CD4-positive, alpha-beta T cell treated with Interleukin-17A for 4 hours (primary cell): ENCODE measurements around the gene BLM.
"Not testable (repeated sequence)": the region's sequence is repeated elsewhere in the genome, so short reads cannot be mapped to it uniquely, and the experiment has no call there.

Experiments used
- DNase-seq: peaks from one replicate; pipeline ENCODE4 v3.0.0-alpha.2; 2020; ENCODE audit warnings: mixed read lengths

Gene BLM

DNA sequence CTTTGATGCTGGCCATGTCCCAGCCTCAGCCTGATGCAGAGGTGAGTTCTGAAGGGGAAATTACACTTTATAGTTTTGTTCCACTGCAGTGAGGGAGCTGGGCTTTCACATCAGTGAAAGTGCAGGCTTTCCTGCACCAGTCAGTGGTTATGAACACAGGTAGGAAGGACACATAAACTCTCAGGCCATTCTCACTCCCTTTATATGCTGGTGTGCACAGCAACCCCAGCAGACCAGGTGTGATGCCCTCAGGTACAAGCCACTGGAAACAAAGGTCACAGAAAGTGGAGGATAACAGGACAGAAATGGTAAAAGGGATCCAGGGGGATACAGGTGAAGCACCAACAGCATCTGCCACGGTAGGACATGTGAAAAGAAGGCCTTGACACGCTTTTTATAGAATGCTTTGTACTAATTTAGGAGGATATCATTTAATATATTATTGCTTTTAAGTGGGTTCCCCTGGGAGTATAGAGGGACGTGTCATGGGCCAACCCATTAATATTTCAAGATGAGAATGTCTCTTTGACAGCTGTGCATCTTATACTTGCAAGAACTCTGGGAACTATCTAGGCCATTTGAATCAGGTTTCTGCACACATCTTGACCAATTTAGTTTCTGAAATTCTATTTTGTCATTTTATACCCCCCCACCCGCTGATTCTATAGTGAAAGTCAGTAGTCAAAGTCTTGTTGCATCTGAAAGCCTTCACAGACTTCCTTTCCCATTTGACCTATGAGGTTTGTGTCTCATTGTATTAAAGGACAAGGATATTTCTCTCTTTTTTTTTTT is 25.0 kb upstream of the BLM start:
- DNase-seq, result no peak

DNA sequence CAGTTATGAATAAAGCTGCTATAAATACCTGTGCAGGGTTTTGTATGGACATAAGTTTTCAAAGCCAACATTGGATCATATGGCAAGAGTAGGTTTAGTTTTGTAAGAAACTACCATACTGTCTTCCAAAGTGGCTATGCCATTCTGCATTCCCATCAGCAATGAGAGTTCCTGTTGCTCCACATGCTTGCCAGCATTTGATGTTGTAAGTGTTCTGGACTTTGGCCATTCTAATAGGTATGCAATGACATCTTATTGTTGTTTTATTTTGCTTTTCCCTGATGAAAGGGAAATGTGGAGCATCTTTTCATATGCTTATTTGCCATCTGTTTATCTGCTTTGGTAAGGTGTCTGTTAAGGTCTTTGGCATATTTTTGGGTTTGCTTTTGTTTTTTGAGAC is 22.2 kb upstream of the BLM start:
- no peak for DNase-seq

DNA sequence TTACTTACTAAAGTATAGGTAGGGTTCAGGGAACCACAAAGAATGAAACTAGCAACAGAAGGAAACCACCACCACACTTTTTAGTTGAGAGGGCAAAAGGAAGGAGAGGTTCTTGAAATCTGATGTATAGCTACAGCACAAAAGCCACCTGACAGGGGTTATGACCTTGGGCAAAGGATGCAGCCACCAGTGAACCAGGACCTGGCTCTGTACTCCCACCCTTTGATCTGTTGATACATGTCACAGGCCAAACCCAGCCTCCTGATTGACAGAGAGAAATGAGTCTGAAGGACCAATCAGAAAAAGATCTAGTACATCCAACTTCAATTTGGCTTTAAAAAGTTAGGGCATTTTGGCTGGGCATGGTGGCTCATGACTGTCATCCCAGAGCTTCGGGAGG is 20.0 kb upstream of the BLM start:
- no peak for DNase-seq

DNA sequence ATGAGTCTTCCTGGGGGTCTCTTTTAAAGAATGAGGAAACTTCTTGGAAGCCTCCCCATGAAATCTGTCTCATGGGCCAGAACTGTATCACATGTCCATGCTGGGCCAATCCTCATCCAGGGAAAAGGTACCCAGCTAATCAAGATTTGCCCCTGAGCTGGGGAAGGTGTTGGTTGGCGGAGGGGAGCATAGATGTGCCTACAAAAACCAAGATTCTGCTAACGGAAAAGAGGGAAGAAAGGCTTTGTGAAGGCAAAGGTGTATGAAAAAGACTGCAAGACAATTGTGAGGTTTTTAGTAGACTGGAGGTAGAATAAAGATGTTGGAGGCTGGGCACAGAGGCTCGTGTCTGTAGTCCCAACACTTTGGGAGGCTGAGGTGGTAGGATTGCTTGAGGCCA is 18.5 kb upstream of the BLM start:
- no peak for DNase-seq

DNA sequence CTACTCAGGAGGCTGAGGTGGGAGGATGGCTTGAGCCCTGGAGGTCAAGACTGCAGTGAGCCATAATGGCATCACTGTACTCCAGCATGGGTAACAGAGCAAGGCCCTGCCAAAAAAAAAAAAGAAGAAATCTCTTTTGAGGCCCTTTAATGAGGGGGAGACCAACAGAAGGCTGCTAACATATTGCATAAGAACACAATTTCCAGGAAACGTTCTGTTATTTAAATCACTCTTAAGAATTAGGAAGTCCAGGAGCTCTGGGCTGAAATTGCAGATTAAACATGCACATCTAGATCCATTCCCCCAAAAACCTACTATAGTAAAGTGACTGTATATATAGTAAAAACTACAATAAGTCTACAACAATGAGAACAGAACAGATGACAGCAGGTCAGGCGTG is 16.1 kb upstream of the BLM start:
- DNase-seq, result no peak

DNA sequence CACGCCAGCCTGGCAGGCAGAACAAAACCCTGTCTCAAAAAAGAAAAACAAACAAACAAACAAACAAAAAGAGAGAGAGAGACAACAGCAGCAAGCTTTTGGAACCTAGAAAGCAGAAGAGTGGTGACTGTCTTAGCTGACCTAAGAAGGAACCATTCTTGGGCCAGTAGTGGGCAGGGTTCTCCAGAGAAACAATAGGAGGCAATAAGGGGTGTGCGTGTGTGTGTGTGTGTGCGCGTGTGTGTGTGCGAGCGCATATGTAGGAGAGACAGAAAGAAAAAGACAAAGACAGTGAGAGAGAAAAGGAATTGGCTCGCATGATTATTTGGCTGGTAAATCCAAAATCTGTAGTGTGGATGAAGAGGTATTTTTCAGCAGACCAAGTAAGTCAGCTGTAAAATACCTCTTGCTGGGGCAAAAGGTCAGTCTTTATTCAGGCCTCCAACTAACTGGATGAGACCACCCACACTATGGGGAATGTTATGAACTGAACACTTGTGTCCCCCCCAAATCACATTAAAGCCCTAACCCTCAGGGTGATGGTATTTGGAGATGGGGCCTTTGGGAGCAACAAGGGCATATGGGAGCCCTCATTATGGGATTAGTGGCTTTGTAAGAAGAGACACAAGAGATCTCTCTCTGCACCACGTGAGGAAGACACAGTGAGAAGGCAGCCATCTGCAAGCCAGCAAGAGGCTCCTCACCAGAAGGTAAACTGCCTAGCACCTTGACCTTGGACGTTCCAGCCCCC is 15.1 kb upstream of the BLM start:
- DNase-seq, result no peak

DNA sequence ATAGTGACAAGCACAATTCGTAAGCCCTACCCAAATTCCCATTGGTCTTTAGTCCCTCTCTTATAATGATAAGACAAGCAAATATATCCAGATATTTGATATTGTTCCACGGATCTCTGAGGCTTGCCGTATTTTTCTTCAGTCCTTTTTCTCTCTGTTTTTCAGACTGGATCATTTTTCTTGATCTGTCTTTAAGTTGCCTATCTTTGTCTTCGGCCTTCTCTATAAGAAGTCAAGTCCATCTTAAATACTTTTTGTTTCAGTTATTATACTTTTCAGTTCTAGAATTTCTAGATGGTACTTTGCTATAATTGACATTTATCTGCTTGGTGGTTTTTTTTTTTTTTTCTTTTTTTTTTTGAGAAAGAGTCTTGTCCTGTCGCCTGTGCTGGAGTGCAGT is 13.7 kb upstream of the BLM start:
- DNase-seq, result no peak

DNA sequence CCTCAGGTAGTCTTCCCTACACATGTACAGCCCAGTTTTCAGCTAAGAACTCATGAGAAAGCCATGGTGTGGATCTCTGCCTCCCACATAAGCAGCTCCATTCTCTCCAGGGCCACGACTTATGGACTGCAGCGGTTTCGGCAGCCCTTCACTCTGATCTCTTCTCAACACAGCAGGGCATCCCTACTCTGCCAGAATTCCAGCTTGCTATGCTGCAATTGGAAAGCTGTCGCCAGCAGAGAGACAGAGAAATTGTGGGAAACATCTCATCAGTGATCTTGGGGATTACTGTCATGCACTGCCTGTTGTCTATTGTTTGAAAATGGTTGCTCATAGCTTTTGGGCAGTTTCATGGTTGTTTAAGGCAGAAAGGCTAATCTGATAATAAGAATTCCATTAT is 11.9 kb upstream of the BLM start:
- no peak for DNase-seq

DNA sequence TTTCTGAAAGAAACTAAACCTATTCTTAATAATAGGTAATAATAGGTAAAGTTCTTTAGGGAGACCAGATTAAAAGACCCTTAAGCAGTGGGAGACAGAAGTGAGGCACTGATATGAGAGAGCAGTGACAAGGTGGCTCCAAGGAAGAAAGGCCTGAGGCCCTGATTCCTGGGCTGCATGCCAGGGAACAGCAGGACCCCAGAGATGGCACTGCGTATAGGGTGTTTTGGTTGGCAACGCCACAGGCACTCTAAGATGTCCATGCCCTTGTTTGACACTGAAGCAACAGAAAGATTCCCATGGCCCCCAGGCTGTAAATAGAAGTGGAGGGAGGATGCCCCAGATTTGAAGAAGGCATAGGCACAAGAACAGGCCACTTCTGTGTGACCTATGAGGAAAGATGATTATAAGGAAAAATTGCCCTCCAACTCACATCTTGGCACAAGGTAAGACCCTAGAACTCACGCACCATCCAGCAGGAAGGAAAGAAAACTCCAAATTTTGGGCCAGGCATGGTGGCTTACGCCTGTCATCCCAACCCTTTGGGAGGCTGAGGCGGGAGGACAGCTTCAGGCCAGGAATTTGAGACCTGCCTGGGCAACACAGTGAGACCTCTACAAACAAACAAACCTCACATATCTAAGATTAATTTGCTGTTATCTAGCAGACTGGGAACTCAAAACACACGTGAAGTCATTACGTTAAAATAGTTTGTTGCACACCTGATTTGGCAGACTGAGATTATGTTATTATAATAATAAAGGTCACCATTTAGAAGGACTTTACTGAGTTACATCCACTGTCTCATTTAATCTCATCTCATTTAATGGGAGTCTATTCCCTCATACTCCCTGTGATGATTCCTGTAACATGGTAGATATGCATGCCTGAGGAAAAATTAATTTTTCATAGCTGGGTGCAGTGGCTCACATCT is 10.5 kb upstream of the BLM start:
- DNase-seq, result no peak

DNA sequence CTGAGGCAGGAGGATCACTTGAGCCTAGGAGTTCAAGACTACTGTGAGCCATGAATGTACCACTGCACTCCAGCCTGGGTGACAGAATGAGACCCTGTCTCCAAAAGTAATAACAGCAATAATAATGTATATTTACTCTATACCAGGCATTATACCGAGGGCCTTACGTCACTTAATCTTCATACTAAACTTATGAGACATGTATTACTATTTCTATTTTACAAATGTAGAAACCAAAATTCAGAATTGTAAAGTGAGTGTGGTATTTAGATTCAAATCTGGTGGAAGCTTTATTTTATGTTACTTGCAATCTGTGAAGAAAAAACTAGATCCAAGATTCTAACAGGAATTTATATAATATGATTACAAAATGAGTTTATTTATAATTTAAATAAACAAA is 9.7 kb upstream of the BLM start:
- no peak for DNase-seq

DNA sequence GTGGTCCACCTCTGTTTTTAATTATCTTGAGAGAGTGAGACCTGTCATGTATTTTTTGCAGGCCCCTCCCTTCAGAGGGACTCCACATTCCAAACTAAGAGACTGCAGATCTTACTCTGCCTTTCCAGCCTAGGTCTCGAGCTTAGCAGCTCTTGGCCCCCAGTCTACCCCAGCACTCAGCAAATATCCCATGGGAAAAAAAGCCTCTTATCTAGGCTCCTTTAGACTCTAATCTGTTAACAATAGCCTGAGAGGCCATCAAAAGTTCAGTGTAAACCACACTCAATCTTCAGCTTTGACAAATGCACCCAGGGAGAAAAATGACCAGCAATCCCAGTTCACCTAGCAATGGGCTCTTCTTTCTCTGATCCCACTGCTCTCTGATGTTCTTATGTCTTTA is 8.6 kb upstream of the BLM start:
- DNase-seq, result no peak

DNA sequence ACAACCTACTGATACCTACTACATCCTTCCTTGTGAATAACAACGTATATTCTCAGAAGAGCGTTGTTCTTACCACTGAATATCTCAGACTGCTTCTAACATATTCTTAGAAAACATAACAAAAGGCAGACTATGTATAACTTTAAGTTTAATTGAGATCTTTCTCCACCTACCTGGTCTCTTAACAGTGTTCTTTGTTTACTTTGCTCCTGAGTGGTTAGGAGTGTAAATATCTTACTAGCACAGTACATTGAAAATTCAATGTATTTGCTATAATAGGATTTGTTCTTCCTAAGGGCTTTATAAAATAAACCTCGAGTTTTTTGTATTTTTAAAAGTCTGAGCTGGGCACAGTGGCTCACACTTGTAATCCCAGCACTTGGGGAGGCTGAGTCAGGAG is 7.9 kb upstream of the BLM start:
- no peak for DNase-seq

DNA sequence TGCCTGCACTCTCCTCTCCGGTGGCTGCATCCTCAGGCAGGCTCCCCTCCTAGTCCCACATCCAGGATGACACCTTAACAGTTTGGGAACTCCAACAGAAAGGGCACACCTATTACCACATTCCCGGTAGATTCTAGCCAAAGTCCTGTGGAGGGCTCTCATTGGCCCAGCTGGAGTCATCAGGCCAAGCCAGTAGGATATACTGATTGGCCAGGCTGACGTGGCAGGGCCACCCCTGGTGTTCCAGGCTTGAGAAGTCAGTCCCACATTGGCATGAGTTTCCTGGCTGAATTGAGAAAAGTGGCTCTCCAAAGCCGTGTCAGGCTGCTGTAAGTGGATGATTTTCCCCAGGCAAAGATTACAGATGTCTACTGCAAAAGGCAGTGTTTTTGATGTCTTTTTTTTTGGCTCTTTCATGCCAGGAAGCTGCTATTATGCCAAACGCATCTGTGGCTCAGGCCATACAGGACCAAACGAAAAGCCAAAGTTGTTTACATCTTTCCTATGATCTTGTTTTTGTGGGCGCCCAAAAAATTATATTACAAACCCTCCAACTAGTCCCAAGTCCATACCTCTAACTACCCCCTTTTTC is 6.6 kb upstream of the BLM start:
- DNase-seq, result no peak

DNA sequence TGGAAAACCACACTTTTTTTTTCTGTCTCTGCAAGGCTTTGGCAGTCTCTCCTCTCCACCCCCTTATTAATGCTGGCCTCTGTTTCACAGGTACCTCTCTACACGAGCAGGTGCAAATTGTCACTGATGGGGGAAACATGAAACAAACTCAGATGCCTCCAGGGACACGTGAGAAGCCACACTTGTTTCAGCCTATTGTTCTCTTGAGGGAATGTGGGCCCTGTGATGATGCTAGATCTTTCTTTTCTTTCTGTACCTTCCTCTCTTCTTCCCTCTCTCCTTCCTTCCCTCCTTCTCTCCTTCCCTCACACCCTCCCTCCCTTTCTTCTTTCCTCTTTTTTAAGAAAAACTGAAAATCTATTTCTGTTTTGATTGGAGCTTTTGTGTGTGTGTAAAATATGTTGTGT is 5.7 kb upstream of the BLM start:
- DNase-seq, result no peak

DNA sequence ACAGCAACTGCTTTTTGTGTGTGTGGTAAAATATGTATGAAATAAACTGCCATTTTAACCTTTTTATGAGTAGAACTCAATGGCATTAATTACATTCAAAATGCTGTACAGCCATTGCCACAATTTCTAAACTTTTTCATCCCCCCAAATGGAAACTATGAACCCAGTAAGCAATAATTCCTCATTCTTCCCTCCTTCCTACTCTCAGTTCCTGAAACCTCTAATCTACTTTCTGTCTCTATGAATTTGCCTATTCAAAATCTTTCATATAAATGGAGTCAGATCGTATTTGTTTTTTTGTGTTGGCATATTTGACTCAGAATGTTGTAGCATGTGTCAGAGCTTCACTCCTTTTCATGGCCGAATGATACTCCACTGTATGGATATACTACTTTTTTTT is 5.3 kb upstream of the BLM start:
- no peak for DNase-seq

DNA sequence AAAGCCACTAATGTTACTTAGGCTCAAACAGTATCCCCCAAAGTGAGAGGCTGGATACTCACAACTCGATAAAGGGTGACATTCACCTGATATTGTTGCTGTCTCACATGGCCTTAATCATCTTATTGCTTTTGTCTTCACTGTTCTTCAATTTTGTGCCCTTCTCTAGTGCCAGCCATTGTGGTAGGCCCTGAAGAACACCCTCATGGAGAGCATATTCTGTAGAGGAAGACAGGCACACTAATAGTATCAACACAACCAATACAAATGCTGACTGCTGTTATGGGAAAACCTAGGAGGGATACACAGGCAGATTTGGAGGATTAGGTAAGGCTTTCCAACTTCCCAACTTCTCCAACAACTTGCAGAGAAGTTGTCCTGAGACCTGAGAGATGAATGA is 4.1 kb upstream of the BLM start:
- DNase-seq, result no peak

DNA sequence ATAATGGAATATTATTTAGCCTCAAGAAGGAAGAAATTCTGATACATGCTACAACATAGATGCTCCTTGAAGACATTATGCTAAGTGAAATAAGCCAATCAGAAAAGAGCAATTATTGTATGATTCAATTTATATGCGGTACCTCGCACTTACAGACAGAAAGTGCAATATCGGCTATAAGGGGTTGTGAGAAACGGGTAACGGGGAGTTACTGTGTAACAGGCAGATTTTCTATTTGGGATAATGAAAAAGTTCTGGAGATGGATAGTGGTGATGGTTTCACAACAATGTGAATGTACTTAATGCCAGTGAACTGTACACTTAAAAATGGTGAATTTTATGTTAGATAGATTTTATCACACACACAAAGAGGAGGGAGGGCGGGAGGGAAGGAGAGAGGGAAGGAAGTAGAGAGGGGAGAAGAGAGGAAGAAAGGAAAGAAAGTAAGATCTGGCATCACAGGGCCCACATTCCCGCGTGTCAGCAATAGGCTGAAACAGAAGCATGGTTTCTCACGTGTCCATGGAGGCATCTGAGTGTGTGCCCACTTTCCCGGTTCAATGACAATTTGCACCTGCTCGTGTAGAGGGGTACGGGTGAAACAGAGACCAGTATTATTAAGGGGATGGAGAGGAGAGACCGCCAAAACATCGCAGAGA is 700 bp upstream of the BLM start:
- no peak for DNase-seq

DNA sequence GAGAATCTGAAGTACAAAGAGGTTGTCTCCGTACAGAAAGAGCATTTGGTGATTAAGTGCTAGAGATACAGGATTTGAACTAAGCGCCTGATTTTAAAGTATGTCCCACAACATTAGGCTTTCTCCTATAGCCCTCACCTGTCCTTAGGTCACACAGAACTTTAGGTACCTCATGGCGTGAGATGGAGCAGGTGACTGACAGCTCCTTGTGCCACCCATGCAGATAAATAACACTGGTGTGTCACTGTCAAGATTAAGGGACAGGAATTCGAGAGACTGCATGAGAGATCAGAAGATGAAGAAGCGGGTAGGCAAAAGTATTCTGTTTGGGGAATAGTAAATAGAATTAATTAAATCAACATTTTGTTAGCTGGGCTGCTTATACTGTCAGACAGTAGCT is 1.1 kb downstream of the BLM start:
- no peak for DNase-seq

DNA sequence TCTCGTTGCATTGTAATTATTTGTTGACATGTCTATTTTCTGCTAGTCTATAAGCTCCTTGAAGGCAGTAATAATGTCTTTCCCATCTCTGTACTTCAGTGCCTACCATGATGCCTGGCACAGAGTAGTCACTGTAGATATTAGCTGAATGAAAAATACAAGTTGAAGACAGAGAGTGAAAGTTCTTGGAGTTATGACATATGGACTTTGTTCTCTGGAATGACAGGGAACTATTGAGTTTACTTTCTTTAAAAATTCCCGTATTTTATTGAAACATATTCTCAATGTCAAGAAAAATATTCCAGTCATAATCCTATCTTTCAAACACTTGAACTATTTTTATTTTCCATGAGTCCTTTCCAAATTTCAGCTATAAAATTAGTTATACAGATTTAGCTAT is 3.0 kb downstream of the BLM start:
- no peak for DNase-seq

DNA sequence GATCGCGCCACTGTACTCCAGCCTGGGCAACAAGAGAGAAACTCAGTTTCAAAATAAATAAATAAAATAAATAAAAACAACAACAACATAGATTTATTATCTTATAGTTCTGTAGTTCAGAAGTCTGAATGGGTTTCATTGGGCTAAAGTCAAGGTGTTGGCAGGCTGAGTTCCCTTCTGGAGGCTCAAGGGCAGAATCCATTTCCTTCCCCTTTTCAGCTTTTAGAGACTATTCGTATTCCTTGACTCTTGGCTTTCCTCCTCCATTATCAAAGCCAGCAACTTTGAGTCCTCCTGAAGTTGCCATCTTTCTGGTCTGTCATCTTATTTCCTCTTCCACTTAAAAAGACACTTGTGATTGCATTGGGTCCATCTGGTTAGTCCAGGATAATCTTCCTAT is 12.1 kb downstream of the BLM start:
- no peak for DNase-seq

DNA sequence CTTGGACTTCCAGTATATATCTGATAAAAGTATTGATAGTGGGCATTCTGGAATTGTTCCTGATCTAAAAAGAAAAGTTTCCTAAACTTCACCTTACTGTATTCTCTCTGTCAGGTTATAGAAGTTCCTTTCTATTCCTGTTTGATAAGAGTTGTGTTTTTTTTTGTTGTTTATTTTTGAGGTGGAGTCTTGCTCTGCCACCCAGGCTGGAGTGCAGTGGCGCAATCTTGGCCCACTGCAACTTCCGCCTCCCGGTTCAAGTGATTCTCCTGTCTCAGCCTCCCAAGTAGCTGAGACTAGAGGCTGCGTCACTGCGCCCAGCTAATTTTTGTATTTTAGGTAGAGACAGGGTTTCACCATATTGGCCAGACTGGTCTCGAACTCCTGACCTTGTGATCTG is 13.1 kb downstream of the BLM start:
- DNase-seq, result no peak

DNA sequence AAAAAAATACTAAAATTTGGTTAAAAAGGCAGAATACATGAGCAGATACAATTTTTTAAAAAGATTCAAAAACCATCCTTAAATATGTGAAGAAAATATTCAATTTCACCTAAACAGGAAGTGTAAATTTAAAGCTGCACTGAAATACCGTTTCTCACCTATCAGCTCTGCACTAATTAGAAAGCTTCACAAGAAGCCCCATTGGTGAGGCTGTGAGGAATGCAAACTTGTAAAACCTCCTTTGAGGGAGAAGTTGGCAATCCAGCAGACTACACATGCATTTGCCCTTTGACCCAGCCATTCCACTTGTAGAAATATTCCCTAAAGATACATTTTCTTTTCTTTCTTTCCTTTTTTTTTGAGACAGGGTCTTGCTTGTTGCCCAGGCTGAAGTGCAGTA is 18.8 kb downstream of the BLM start:
- DNase-seq, result no peak

DNA sequence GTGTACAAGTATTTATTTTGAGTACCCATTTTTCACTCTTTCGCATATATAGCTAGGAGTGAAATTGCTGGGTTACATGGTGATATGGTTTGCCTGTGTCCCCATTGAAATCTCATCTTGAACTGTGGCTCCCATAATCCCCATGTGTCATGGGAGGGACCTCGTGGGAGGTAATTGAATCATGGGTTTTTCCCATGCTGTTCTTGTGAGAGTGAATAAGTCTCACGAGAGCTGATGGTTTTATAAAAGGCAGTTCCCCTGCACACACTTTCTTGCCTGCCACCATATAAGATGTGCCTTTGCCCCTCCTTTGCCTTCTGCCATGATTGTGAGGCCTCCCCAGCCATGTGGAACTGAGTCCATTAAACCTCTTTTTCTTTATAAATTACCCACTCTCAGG is 23.4 kb downstream of the BLM start:
- DNase-seq, result not testable (repeated sequence)
